Measurements from ENCODE around the gene FAAH. TPM values are rescaled to one million over a fixed set of nuclear protein-coding genes. Genes with fewer than 3 reads are reported as not detected.

The FAAH gene
- total RNA-seq, 4 donors from 2014 or later, result 12.3 to 29.6 (median 16.7) TPM

DNA sequence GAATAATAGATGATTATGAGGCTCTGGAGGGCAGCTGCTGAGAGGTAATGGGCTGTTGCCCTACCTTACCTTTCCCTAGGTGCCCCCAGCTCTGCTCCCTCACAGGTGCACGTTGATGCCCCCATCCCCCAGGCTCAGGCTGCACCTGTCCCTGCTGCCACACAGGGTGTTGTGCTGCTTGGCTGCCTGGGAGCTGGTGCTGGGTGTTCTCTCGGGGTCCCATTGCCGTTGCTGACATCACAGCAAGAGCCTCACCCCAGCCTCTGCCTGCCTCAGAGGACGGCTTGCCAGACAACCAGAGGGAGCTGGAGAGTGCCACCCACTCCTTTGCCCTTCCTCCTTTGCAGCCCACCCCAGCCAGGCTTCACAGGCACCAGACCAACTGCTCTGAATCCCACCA is 64.1 kb downstream of the FAAH start:
- Histone ChIP-seq H3K4me1 (no peaks in the 10 kb centered on the region), H3K27ac (no peak overlapping the region), H3K9me3 (no peaks in the 10 kb centered on the region), H3K27me3 (peaks cover 0 to 90% (median 0%) of the 10 kb centered on the region in 4 donors), H3K4me3 (no peak overlapping the region), H3K36me3 (no peaks in the 10 kb centered on the region)
- TF ChIP-seq, protein P1, sequence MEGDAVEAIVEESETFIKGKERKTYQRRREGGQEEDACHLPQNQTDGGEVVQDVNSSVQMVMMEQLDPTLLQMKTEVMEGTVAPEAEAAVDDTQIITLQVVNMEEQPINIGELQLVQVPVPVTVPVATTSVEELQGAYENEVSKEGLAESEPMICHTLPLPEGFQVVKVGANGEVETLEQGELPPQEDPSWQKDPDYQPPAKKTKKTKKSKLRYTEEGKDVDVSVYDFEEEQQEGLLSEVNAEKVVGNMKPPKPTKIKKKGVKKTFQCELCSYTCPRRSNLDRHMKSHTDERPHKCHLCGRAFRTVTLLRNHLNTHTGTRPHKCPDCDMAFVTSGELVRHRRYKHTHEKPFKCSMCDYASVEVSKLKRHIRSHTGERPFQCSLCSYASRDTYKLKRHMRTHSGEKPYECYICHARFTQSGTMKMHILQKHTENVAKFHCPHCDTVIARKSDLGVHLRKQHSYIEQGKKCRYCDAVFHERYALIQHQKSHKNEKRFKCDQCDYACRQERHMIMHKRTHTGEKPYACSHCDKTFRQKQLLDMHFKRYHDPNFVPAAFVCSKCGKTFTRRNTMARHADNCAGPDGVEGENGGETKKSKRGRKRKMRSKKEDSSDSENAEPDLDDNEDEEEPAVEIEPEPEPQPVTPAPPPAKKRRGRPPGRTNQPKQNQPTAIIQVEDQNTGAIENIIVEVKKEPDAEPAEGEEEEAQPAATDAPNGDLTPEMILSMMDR (IDR thresholded peaks at IDR 0.05), result no peak
- no peak for TF ChIP-seq POLR2A (IDR thresholded peaks at IDR 0.05)
- no peak for DNase-seq
- intact Hi-C loops (cut with DNase I), result no loop called here
- 20% methylated on average over 1 of the region's 4 CpGs; no CpG with 5 or more reads in 1 of the 2 donors for WGBS, 2 donors

DNA sequence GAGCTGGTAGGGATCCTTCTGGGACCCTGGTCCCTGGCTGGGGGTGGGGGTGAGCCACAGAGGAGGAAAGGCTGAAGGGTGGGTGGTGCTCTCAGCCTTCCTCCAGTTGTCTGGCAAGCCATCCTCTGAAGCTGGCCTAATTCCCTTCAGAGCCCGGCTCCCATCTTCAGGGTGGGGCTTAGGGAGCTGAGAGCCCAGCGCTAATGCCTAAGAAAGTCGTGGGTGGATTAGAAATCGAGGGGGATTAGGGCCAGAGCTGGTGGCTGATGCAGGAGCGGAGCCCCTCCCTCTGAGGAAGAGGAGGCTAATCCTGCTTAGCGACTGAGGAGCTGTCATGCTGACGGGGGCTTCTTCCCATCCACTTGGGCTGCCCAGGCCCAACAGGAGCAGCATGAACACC is 64.7 kb downstream of the FAAH start:
- no peaks in the 10 kb centered on the region for H3K36me3 ChIP-seq
- no peak overlapping the region for H3K27ac ChIP-seq
- no peaks in the 10 kb centered on the region for H3K4me1 ChIP-seq
- no peak for DNase-seq
- WGBS, 2 donors, result 51 to 93% methylated on average over 2 to 6 of the region's 7 CpGs
- no peak for TF ChIP-seq POLR2A (IDR thresholded peaks at IDR 0.05)
- intact Hi-C loops (cut with DNase I), result no loop called here
- H3K9me3 ChIP-seq, result no peaks in the 10 kb centered on the region
- no peak overlapping the region for H3K4me3 ChIP-seq
- H3K27me3 ChIP-seq, result peaks cover 0 to 83% (median 0%) of the 10 kb centered on the region in 4 donors

DNA sequence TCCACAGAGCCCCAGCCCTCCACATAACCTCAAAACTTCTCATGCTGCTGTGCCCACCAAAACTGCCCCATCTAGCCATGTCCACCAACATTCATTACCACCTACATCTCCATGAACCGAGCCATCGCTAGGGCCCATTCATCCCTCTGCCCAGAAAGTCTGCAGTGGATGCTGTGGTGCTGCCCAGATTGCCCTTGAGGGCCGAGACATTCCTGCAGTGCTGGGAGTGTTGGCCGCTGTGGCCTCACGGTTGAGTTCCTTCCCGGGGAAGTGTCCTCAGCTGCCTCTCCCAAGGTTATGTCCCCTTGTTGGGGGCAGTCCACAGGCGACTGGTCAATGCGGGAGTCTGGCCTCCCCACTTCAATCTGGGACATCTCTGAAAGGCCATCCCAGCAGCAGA is 65.2 kb downstream of the FAAH start:
- Histone ChIP-seq H3K27ac (no peak overlapping the region), H3K36me3 (no peaks in the 10 kb centered on the region), H3K27me3 (peaks cover 0 to 79% (median 0%) of the 10 kb centered on the region in 4 donors), H3K4me1 (no peaks in the 10 kb centered on the region), H3K9me3 (no peaks in the 10 kb centered on the region), H3K4me3 (no peak overlapping the region)
- no peak for TF ChIP-seq POLR2A (IDR thresholded peaks at IDR 0.05)
- TF ChIP-seq, protein P1 (IDR thresholded peaks at IDR 0.05), result no peak
- intact Hi-C loops (cut with DNase I), result no loop called here
- no peak for DNase-seq
- 60 to 88% methylated on average over 2 to 5 of the region's 8 CpGs for WGBS, 2 donors

DNA sequence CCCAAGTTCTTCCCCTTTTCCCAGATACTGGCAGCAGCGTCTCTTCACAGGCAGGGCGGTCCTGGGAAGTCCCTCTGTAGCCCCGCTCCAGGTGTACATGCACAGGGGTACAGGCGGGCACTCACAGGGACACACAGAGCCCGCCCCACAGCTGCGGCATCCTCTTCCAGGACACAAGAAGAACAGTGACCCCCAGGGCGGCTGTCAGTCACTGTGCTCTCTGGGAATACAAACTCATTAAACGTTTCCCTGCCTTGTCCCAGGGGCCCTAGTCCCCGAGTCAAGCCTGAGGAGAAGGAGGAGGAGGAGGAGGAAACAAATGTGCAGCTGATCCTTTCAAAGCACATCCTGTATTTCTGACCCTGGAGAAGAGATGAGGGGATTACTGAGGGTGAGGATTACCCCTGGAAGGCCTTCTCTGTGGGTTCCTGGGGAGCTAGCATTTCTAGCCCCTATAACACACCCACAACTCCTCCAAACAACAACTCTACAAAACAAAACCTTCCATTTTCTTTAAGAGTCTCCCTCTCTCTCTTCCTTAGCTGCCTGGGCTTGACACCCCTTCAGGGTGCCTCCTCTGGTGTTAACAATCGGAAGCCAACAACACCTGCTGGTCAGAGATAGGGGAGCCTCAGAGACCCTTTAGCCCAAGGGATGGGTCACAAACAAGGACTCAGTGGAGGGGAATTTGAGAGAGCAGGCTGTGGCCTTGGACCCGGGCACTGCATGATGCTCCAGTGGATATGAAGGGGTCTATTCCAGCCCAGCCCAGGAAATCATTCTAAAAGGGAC is 67.1 kb downstream of the FAAH start:
- no peaks in the 10 kb centered on the region for H3K9me3 ChIP-seq
- intact Hi-C loops (cut with DNase I), result no loop called here
- TF ChIP-seq POLR2A (IDR thresholded peaks at IDR 0.05), result no peak
- TF ChIP-seq, protein P1 (IDR thresholded peaks at IDR 0.05), result no peak
- DNase-seq, result no peak
- 43 to 53% methylated on average over 2 to 4 of the region's 11 CpGs for WGBS, 2 donors
- H3K4me3 ChIP-seq, result no peak overlapping the region
- peaks cover 0 to 71% (median 0%) of the 10 kb centered on the region in 4 donors for H3K27me3 ChIP-seq
- H3K36me3 ChIP-seq, result no peaks in the 10 kb centered on the region
- peaks cover 0 to 3% (median 0%) of the 10 kb centered on the region in 3 donors for H3K4me1 ChIP-seq
- no peak overlapping the region for H3K27ac ChIP-seq

DNA sequence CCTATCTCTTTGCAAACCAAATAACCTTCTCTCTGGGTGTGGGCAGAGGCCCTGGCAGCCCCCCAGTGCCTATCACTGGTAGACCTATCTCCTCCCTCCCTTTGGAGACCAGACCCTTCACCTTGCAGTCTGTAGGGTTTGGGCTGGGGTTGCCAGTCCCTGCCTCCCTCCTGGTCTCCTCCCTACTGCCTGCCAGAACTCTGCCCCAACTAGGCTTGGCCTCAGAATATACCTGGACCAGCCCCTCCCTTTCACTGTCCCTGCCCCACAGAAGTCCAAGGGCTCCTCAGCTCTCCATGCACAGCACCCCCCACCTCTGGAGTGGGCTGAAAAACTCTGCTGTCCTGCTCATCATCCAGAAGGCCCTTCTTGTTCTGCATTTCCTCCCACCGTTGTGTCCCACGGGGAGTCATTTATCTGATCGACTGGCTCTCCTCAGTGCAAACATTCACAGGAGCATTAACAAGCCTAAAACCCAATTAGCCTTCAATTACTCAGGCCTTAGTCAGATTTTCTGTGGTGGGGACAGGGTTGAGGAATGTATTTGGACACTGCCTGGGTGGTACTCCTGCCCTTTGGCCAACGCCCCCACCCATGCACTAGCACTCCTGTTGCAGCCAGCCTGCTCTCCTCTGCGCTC is 67.8 kb downstream of the FAAH start:
- 45 to 53% methylated on average over 4 to 5 of the region's 5 CpGs for WGBS, 2 donors
- Histone ChIP-seq H3K36me3 (no peaks in the 10 kb centered on the region), H3K4me3 (no peak overlapping the region), H3K9me3 (no peaks in the 10 kb centered on the region), H3K27ac (no peak overlapping the region), H3K27me3 (peaks cover 0 to 72% (median 0%) of the 10 kb centered on the region in 4 donors), H3K4me1 (peaks cover 2 to 10% (median 3%) of the 10 kb centered on the region in 3 donors)
- DNase-seq, result no peak
- intact Hi-C loops (cut with DNase I), result no loop called here
- no peak for TF ChIP-seq POLR2A (IDR thresholded peaks at IDR 0.05)
- TF ChIP-seq, protein P1 (IDR thresholded peaks at IDR 0.05), result no peak

Other genes starting within 250 kb of the FAAH start
- gene TSPAN1, start 219.2 kb upstream of the FAAH start, total RNA-seq, result 10 to 100 TPM in 1 of 4 donors, 1 to 10 TPM in 3; 1.4 to 10.7 (median 5.0) TPM
- gene P3R3URF, start 217.8 kb upstream of the FAAH start, total RNA-seq, result not detected
- 10 to 100 TPM; 23.9 to 36.7 (median 28.1) TPM for gene POMGNT1, start 195.9 kb upstream of the FAAH start, total RNA-seq
- 1 to 10 TPM; 1.7 to 4.6 (median 3.1) TPM for gene LURAP1, start 191.0 kb upstream of the FAAH start, total RNA-seq
- gene RAD54L, start 146.6 kb upstream of the FAAH start, total RNA-seq, result 1 to 10 TPM; 1.9 to 7.8 (median 6.8) TPM
- gene LRRC41, start 90.7 kb upstream of the FAAH start, total RNA-seq, result 10 to 100 TPM; 44.1 to 66.4 (median 57.6) TPM
- 100 to 1,000 TPM; 329 to 618 (median 564) TPM for gene UQCRH, start 90.6 kb upstream of the FAAH start, total RNA-seq
- 10 to 100 TPM; 10.1 to 22.1 (median 16.2) TPM for gene NSUN4, start 53.5 kb upstream of the FAAH start, total RNA-seq
- not detected for gene DMBX1, start 95.5 kb downstream of the FAAH start, total RNA-seq
- not detected for gene KNCN, start 157.3 kb downstream of the FAAH start, total RNA-seq
- 10 to 100 TPM; 18.2 to 33.7 (median 33.6) TPM for gene MKNK1, start 210.0 kb downstream of the FAAH start, total RNA-seq
- 10 to 100 TPM; 12.0 to 29.3 (median 18.7) TPM for gene MOB3C, start 222.5 kb downstream of the FAAH start, total RNA-seq

Data from esophagus squamous epithelium (tissue), 5 donors.